ENCODE measurements around the gene EXOC3L4.

The EXOC3L4 gene

DNA sequence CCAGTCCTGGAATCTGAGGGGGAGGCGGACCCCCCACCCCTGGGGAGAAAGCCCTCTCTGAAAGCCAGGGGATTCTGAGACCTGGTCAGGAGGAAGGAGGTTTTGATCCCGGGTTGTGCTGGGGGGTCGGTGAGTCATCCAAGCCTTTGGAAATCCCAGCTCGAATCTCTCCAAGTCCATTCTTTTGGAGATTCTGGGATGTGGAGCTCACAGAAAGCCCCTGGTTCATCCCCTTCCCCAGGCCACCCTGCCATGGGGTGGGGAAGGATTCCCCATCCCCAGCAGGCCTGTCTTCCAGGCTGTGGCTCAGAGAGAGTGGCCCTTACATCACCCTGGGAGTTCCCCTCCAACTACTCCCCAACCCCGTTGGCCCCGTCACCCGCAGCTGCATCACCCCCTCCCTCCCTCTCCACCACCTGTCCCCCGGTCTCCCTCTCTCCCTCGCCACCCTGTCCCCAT lies 14.3 kb downstream of the EXOC3L4 start:
- ATAC-seq (ENCODE audit: low read depth) (peak; percentile 8; the same call in 1 of the 3 replicates), DNase-seq (ENCODE audit: low spot score) (no peak)
- Histone ChIP-seq H3K4me3 (ENCODE audit: severe bottlenecking) (no peak overlapping the region), H3K27ac (ENCODE audit: poor library complexity, severe bottlenecking) (peak overlapping the region; percentile 29), H3K36me3 (ENCODE audit: low read depth) (no peaks in the 10 kb centered on the region), H3K27me3 (ENCODE audit: insufficient read depth, poor library complexity, severe bottlenecking) (peaks cover 10% of the 10 kb centered on the region), H3K9me3 (ENCODE audit: severe bottlenecking) (no peaks in the 10 kb centered on the region), H3K4me1 (ENCODE audit: insufficient read depth, poor library complexity, severe bottlenecking) (peaks cover 24% of the 10 kb centered on the region)
- no peak for TF ChIP-seq CTCF (IDR thresholded peaks at IDR 0.05; ENCODE audit: poor library complexity, severe bottlenecking)

DNA sequence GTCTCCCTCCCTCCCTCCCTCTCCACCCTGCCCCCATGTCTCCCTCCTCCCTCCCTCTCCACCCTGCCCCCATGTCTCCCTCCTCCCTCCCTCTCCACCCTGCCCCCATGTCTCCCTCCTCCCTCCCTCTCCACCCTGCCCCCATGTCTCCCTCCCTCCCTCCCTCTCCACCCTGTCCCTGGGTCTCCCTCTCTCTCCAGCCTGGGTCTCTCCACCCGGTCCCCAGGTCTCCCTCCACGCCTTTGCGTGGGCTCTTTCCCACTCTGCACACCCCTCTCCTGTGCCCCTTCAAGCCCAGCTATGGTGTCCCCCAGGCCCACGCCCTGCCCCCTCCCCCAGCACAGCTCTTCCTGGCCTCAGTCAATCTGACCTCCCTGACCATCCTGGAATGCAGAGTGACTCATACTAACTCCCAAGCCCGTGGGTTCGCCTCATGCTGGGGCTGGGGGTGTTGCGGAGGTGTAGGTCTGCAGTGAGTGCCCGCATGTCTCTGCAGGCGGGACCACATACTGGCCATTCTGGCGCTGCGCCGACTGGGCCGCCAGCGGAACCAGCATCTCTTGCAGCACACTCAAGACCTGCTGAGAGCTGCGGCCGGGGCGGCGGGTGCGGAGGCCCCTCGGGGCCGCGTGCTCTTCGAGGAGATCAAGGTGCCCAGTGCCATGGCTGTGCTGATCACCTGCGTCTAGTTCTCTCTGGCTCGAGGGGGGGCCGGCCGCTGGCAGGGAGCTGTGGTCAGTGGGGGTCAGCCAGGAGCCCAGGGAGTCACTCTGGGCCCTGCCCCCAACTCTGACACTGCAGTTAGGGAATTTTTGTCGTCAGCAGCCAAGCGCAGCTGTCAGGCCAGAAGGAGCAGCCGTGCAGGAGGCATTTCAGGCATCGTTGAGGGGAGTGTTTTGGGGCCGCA lies 15.3 kb downstream of the EXOC3L4 start:
- Histone ChIP-seq H3K36me3 (ENCODE audit: low read depth) (no peaks in the 10 kb centered on the region), H3K4me3 (ENCODE audit: severe bottlenecking) (no peak overlapping the region), H3K27me3 (ENCODE audit: insufficient read depth, poor library complexity, severe bottlenecking) (no peaks in the 10 kb centered on the region), H3K27ac (ENCODE audit: poor library complexity, severe bottlenecking) (peak overlapping the region; percentile 46), H3K4me1 (ENCODE audit: insufficient read depth, poor library complexity, severe bottlenecking) (peaks cover 24% of the 10 kb centered on the region), H3K9me3 (ENCODE audit: severe bottlenecking) (no peaks in the 10 kb centered on the region)
- ATAC-seq (ENCODE audit: low read depth) = peak; percentile 54
- TF ChIP-seq CTCF (IDR thresholded peaks at IDR 0.05; ENCODE audit: poor library complexity, severe bottlenecking) = no peak
- DNase-seq (ENCODE audit: low spot score) = no peak

- peak overlapping the region; percentile 46 for H3K27ac ChIP-seq (ENCODE audit: poor library complexity, severe bottlenecking)
- peaks cover 24% of the 10 kb centered on the region for H3K4me1 ChIP-seq (ENCODE audit: insufficient read depth, poor library complexity, severe bottlenecking)
- TF ChIP-seq CTCF (IDR thresholded peaks at IDR 0.05; ENCODE audit: poor library complexity, severe bottlenecking) = no peak
- no peaks in the 10 kb centered on the region for H3K9me3 ChIP-seq (ENCODE audit: severe bottlenecking)
- DNase-seq (ENCODE audit: low spot score) = no peak
- H3K36me3 ChIP-seq (ENCODE audit: low read depth) = no peaks in the 10 kb centered on the region
- H3K27me3 ChIP-seq (ENCODE audit: insufficient read depth, poor library complexity, severe bottlenecking) = no peaks in the 10 kb centered on the region
- no peak overlapping the region for H3K4me3 ChIP-seq (ENCODE audit: severe bottlenecking)
- ATAC-seq (ENCODE audit: low read depth) = no peak
Observed at GRCh38 chr14:103110681-103111231, 16.2 kb downstream of the EXOC3L4 start.

DNA sequence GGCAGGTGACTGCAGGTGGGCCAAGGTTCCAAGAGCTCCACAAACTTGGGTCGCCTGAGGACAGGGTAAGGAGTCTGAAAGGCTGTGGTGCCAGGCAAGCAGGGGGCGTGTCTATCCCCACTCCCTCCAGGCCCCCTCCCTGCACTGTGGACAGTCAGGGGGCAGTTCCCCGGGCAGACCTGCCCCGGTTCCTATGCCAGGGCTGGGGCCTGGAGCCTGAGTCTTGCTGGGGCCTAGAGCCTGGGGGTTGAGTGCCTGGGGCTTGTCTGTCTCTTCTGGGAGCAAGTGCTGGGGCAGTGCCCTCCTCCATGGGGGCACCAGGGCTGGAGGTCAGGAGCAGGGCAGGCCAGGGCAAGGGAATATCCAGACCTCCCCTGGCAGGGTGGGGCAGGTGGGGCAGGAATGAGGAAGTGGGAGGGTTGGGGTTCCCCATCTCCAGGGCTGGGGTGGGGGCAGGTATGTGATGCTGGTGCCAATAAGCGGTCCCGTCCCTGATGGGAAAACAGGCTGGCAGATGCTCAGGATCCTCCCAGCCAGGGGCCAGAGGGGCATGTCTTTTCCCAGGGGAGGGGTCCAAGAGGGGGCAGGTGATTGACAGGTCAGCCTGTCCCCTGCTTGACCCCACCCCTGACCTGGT lies 16.8 kb downstream of the EXOC3L4 start:
- H3K27ac ChIP-seq (ENCODE audit: poor library complexity, severe bottlenecking) = peak overlapping the region; percentile 46

More for the DNA sequence above, 16.8 kb downstream of the EXOC3L4 start:
- Histone ChIP-seq H3K4me3 (ENCODE audit: severe bottlenecking) (no peak overlapping the region), H3K9me3 (ENCODE audit: severe bottlenecking) (no peaks in the 10 kb centered on the region), H3K4me1 (ENCODE audit: insufficient read depth, poor library complexity, severe bottlenecking) (peaks cover 24% of the 10 kb centered on the region), H3K27me3 (ENCODE audit: insufficient read depth, poor library complexity, severe bottlenecking) (no peaks in the 10 kb centered on the region), H3K36me3 (ENCODE audit: low read depth) (no peaks in the 10 kb centered on the region)
- ATAC-seq (ENCODE audit: low read depth) = peak; percentile 8; the same call in 1 of the 3 replicates
- no peak for DNase-seq (ENCODE audit: low spot score)
- no peak for TF ChIP-seq CTCF (IDR thresholded peaks at IDR 0.05; ENCODE audit: poor library complexity, severe bottlenecking)
